Endothelial cell of umbilical vein (primary cell): ENCODE data around the gene UBR4. TPM values are rescaled to one million over a fixed set of nuclear protein-coding genes. Genes with fewer than 3 reads are reported as not detected.

Experiments
- BruUV-seq: library from RNA; stranded (reverse); fragments of 400-500 nt; replicated peaks from 2 replicates; lab custom pipeline; 2021; lab: Mats Ljungman, UMichigan
- CTCF ChIA-PET: fragments of 300-600, 350-600 bp; sonication (Branson Sonifier 250); formaldehyde crosslinking; loops from one replicate; lab custom pipeline; 2021; ENCODE audit warnings: antibody characterized with exemption, inconsistent platforms; lab: Charles Lee
- POLR2A ChIA-PET: fragments of 300-600, 350-600 bp; sonication (Branson Sonifier 250); formaldehyde crosslinking; loops from one replicate; lab custom pipeline; 2021; ENCODE audit warnings: antibody characterized with exemption, inconsistent platforms; lab: Charles Lee
- DNase-seq: peaks from one replicate; pipeline ENCODE4 v3.0.0-alpha.2; 2011; ENCODE audit warnings: low read depth, low spot score
- FAIRE-seq: peaks from 2 replicates; lab custom pipeline; 2011; peaks lifted over from hg19 to GRCh38; lab: Jason Lieb, UNC
- H2AFZ ChIP-seq: 2 replicates; pipeline ENCODE4 v1.6.0; 2012; ENCODE audit warnings: low read depth, low read length, control low read depth, inconsistent platforms
- H3K27ac ChIP-seq: 2 replicates; pipeline ENCODE4 v1.5.1; 2011; ENCODE audit warnings: low read depth, mild to moderate bottlenecking, control low read depth, low read length, moderate library complexity; ENCODE audit not compliant: insufficient read depth
- H3K27me3 ChIP-seq, 2 experiments: 2 replicates each; pipeline versions ENCODE4 v1.6.0 to v1.6.1; 2011; ENCODE audit warnings: low read length in 2 of 2, mixed read lengths in 1 of 2; ENCODE audit not compliant: control insufficient read depth in 2 of 2, insufficient read depth in 2 of 2
- H3K36me3 ChIP-seq, 2 experiments: 2 replicates in 1 of 2; 3 replicates in 1 of 2; pipeline ENCODE4 v1.5.1; 2011; ENCODE audit warnings: low read length in 2 of 2, mild to moderate bottlenecking in 1 of 2, moderate library complexity in 1 of 2; ENCODE audit not compliant: control insufficient read depth in 2 of 2, insufficient read depth in 2 of 2; ENCODE audit errors: extremely low read depth in 1 of 2
- H3K4me1 ChIP-seq: 3 replicates; pipeline ENCODE4 v1.5.1; 2011; ENCODE audit warnings: mild to moderate bottlenecking, low read length; ENCODE audit not compliant: control insufficient read depth, insufficient read depth; ENCODE audit errors: extremely low read depth
- H3K4me2 ChIP-seq: 2 replicates; pipeline ENCODE4 v1.6.1; 2011; ENCODE audit warnings: low read length, control low read depth, mixed read lengths; ENCODE audit not compliant: insufficient read depth
- H3K4me3 ChIP-seq, 3 experiments: fragments of 200-600 bp in 1 of 3; sonication (generic), shearing (Covaris generic) in 1 of 3; replicated peaks in 1 of 3; 2 replicates each; pipeline ENCODE4 v1.5.1; 2011 to 2016; ENCODE audit warnings: control low read depth in 3 of 3, low read length in 3 of 3, mild to moderate bottlenecking in 2 of 3, inconsistent platforms in 1 of 3, low read depth in 1 of 3, moderate library complexity in 1 of 3; ENCODE audit not compliant: insufficient read depth in 1 of 3
- H3K79me2 ChIP-seq: 2 replicates; pipeline ENCODE4 v1.6.0; 2012; ENCODE audit warnings: low read length, inconsistent platforms; ENCODE audit not compliant: control insufficient read depth, insufficient read depth
- H3K9ac ChIP-seq: replicated peaks from 2 replicates; pipeline ENCODE3; 2011; ENCODE audit warnings: low read length, control low read depth; ENCODE audit not compliant: insufficient read depth; ENCODE audit errors: extremely low read depth
- H3K9me1 ChIP-seq: replicated peaks from 3 replicates; pipeline ENCODE4 v1.6.0; 2011; ENCODE audit warnings: mild to moderate bottlenecking, low read length; ENCODE audit not compliant: control insufficient read depth, insufficient read depth; ENCODE audit errors: extremely low read depth
- H3K9me3 ChIP-seq: replicated peaks from 2 replicates; pipeline ENCODE4 v1.5.1; 2012; ENCODE audit warnings: low read length, inconsistent platforms; ENCODE audit not compliant: control insufficient read depth, insufficient read depth
- H4K20me1 ChIP-seq: replicated peaks from 2 replicates; pipeline ENCODE3; 2011; ENCODE audit warnings: mild to moderate bottlenecking, low read length; ENCODE audit not compliant: control insufficient read depth, insufficient read depth; ENCODE audit errors: extremely low read depth
- EZH2 ChIP-seq: IDR thresholded peaks from 2 replicates; pipeline ENCODE4 v1.6.1; 2012; ENCODE audit warnings: borderline replicate concordance, low read depth, mild to moderate bottlenecking, moderate library complexity, low read length, inconsistent platforms; ENCODE audit not compliant: severe bottlenecking
- FOS ChIP-seq: IDR thresholded peaks from 2 replicates; pipeline ENCODE4 v1.6.1; 2011; ENCODE audit warnings: mild to moderate bottlenecking, low read length, moderate library complexity, borderline replicate concordance; ENCODE audit not compliant: insufficient read depth
- GATA2 ChIP-seq: IDR thresholded peaks from 2 replicates; pipeline ENCODE4 v1.7.0; 2011; ENCODE audit warnings: low read depth, mild to moderate bottlenecking, moderate library complexity, mixed read lengths, low read length; ENCODE audit not compliant: insufficient read length, insufficient read depth
- JUN ChIP-seq: IDR thresholded peaks from 2 replicates; pipeline ENCODE4 v1.6.1; 2011; ENCODE audit warnings: borderline replicate concordance, low read depth; ENCODE audit not compliant: insufficient read length, insufficient read depth
- MYC ChIP-seq: IDR thresholded peaks from one replicate; pipeline ENCODE4 v1.6.1; 2011; ENCODE audit warnings: mild to moderate bottlenecking, low read depth, low read length
- POLR2A ChIP-seq: IDR thresholded peaks from 2 replicates; pipeline ENCODE4 v1.6.1; 2012; ENCODE audit warnings: low read depth, mild to moderate bottlenecking, control low read depth, low read length
- POLR2AphosphoS5 ChIP-seq: IDR thresholded peaks from 2 replicates; pipeline ENCODE4 v1.6.1; 2012; ENCODE audit warnings: low read depth, mild to moderate bottlenecking, control low read depth, low read length, moderate library complexity; ENCODE audit not compliant: insufficient read depth
- dilution Hi-C: fragments of 300-500 bp; cut with MboI; formaldehyde crosslinking; loops from one replicate; pipeline ENCODE4 v1.15.0; 2019; ENCODE audit warnings: low sequenced_read_pairs; ENCODE audit not compliant: extremely low pct_ligation_motif_present
- intact Hi-C: fragments of 100-400 bp; cut with micrococcal nuclease; formaldehyde crosslinking; loops from one replicate; pipeline ENCODE4 v1.10.0; 2022
- polyA plus RNA-seq, 4 experiments: library from polyadenylated mRNA; depleted of rRNA in 3 of 4; stranded (reverse) in 3 of 4; unstranded in 1 of 4; fragments of >200 nt; gene quantifications; 2 replicates each; pipeline versions ENCODE4 v1.2.1 to v1.2.3, GENCODE V29; 2011 to 2012; ENCODE audit warnings: missing spikeins in 1 of 4
- total RNA-seq: library from RNA; stranded (reverse); gene quantifications from 2 replicates; pipeline ENCODE4 v1.2.3, GENCODE V29; 2021
- TF ChIP-seq, protein P1 (sequence below): IDR thresholded peaks from 2 replicates; pipeline ENCODE4 v1.6.1; 2011; ENCODE audit not compliant: insufficient read depth, insufficient read length
- TF ChIP-seq, protein P2 (sequence below), 2 donors: IDR thresholded peaks; 1 replicate in 1 of 2; 2 replicates in 1 of 2; pipeline ENCODE4 v1.5.1; 2011; ENCODE audit warnings: low read length in 2 of 2, mild to moderate bottlenecking in 2 of 2, moderate library complexity in 2 of 2, control low read depth in 1 of 2, inconsistent platforms in 1 of 2, low read depth in 1 of 2; ENCODE audit not compliant: insufficient read depth in 1 of 2; ENCODE audit errors: extremely low read depth in 1 of 2

UBR4 gene
- total and polyA plus RNA-seq, 2 donors (not counting 3 experiments of a cell fraction or from before 2014, with no cell fraction given) = 125 to 150 TPM

DNA sequence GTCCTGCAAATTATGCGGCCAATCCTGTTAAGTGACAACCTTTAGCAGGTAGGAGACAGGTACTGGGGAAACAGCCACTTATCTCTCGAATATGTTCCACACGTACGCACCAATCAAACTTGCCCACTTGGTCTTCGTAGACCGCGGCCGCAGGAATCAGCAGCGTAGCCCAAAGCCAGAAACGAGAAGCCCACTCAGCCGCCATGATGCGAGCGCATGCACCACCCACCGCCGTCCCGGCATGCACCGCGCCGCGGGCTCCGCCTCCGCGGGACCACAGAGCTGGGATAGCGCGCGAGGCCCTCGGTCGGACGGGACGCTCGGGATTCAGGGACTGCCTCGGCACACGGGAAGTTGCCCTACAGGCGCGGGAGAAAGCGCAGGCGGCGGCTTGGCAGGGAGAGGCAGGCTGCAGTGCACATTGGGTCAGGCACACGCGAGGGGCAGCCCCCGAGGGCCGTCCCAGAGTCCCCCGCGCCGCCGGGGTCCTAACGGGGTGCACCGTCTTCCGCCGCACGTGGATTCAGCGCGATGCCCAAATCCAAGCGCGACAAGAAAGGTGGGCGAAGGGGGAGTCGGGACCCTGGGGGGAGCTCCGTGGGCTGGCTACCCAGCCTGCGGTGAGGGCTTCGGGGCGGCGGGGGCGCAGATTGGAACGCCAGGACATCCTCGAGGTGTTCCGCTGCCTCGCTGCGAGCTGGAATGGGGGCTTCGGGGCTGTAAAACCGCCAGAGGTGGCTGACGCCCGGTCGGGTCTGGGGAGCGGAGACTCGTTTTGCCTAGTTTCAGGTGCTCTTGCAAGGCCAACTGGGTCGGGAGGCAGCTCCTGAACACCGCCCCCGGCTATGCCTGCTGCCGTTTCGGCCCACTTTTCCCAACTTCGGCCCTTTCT lies 41.5 kb upstream of the UBR4 start, which contains the start of the genes EMC1 and MRTO4:
Gene EMC1 (minus strand): TSS at position 220 of the 892 bp plus-strand sequence. CDS start 15 bp downstream, at position 205.
Gene MRTO4 (plus strand): TSS at position 501 of the 892 bp plus-strand sequence. CDS start 31 bp downstream, at position 532.
- CTCF ChIA-PET = interaction anchor here (0.6 to 2.2 kb wide), 7 partner anchors 11 to 408 kb away, joined by 3 to 13 read pairs (median 4); partner anchors contain the start of genes AKR7A2 and SLC66A1
- Histone ChIP-seq H3K4me3 (peak within 1 kb of the TSS; percentile 59 to 81 (median 78)), H4K20me1 (peaks cover 2% of the 10 kb centered on the region), H3K36me3 (peaks cover 0 to 2% of the 10 kb centered on the region in 2 experiments), H3K9me1 (no peaks in the 10 kb centered on the region), H3K27me3 (no peaks in the 10 kb centered on the region), H2AFZ (peak within 1 kb of the TSS; percentile 33), H3K79me2 (peaks cover 80% of the 10 kb centered on the region), H3K27ac (peak within 1 kb of the TSS; percentile 54), H3K9me3 (no peaks in the 10 kb centered on the region), H3K4me1 (peaks cover 18% of the 10 kb centered on the region), H3K9ac (peak within 1 kb of the TSS; percentile 84), H3K4me2 (peak within 1 kb of the TSS; percentile 97)
- TSS peak; percentile 56 for BruUV-seq
- FAIRE-seq (peak; percentile 92), DNase-seq (peak; percentile 89)
- POLR2A ChIA-PET = interaction anchor here (1.1 kb wide), 1 partner anchor 17 kb away, joined by 3 read pairs; no protein-coding TSS in a partner anchor
- intact Hi-C loops (loop anchor here (1.0 to 10.0 kb wide), 5 partner anchors 41 to 402 kb away; partner anchors contain the start of genes AKR7A2, SLC66A1 and UBR4), dilution Hi-C loops (no loop called here)
- TF ChIP-seq, protein P1, sequence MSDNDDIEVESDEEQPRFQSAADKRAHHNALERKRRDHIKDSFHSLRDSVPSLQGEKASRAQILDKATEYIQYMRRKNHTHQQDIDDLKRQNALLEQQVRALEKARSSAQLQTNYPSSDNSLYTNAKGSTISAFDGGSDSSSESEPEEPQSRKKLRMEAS = peak; percentile 80
- TF ChIP-seq GATA2 = no peak
- TF ChIP-seq POLR2A = peak; percentile 91
- TF ChIP-seq MYC = peak; percentile 87
- TF ChIP-seq JUN = no peak
- TF ChIP-seq POLR2AphosphoS5 = peak; percentile 93
- TF ChIP-seq FOS = no peak
- TF ChIP-seq EZH2 = no peak
- TF ChIP-seq, protein P2, sequence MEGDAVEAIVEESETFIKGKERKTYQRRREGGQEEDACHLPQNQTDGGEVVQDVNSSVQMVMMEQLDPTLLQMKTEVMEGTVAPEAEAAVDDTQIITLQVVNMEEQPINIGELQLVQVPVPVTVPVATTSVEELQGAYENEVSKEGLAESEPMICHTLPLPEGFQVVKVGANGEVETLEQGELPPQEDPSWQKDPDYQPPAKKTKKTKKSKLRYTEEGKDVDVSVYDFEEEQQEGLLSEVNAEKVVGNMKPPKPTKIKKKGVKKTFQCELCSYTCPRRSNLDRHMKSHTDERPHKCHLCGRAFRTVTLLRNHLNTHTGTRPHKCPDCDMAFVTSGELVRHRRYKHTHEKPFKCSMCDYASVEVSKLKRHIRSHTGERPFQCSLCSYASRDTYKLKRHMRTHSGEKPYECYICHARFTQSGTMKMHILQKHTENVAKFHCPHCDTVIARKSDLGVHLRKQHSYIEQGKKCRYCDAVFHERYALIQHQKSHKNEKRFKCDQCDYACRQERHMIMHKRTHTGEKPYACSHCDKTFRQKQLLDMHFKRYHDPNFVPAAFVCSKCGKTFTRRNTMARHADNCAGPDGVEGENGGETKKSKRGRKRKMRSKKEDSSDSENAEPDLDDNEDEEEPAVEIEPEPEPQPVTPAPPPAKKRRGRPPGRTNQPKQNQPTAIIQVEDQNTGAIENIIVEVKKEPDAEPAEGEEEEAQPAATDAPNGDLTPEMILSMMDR (IDR thresholded peaks at IDR 0.05; ENCODE audit: extremely low read depth in 1 of 2, insufficient read depth in 1 of 2, low read depth in 1 of 2, low read length in 2 of 2) = no peak
